Activated T-cell treated with anti-CD3 and anti-CD28 coated beads for 4 hours (primary cell): Measurements from ENCODE around the gene FHOD3.

Source experiments
- DNase-seq: peaks from one replicate; pipeline ENCODE4 v3.0.0-alpha.2; 2020

FHOD3 gene

GRCh38 chr18:36297417-36298125 is at the start of gene FHOD3:
Gene FHOD3 (plus strand): TSS chr18:36297713. CDS start chr18:36297836, 123 bp downstream.
- no peak for DNase-seq

GRCh38 chr18:36249392-36249791 is 48.1 kb upstream of the FHOD3 start:
- no peak for DNase-seq

GRCh38 chr18:36250827-36251226 is 46.7 kb upstream of the FHOD3 start:
- DNase-seq: no peak

GRCh38 chr18:36255072-36255698 is 42.3 kb upstream of the FHOD3 start:
- no peak for DNase-seq

GRCh38 chr18:36256094-36256493 is 41.4 kb upstream of the FHOD3 start:
- DNase-seq: no peak

GRCh38 chr18:36262971-36263370 is 34.5 kb upstream of the FHOD3 start:
- no peak for DNase-seq

- no peak for DNase-seq
Measured at GRCh38 chr18:36264283-36264682, 33.2 kb upstream of the FHOD3 start.

- no peak for DNase-seq
Measured at GRCh38 chr18:36265015-36265414, 32.5 kb upstream of the FHOD3 start.

- DNase-seq: no peak
Measured at GRCh38 chr18:36269157-36269556, 28.4 kb upstream of the FHOD3 start.

- no peak for DNase-seq
Measured at GRCh38 chr18:36271153-36271552, 26.4 kb upstream of the FHOD3 start.

- DNase-seq: no peak
Measured at GRCh38 chr18:36273347-36273746, 24.2 kb upstream of the FHOD3 start.

GRCh38 chr18:36274083-36274715 is 23.3 kb upstream of the FHOD3 start:
- no peak for DNase-seq

- no peak for DNase-seq
Measured at GRCh38 chr18:36275561-36275960, 22.0 kb upstream of the FHOD3 start.

GRCh38 chr18:36279001-36279400 is 18.5 kb upstream of the FHOD3 start:
- DNase-seq: no peak

GRCh38 chr18:36281936-36282335 is 15.6 kb upstream of the FHOD3 start:
- no peak for DNase-seq

- DNase-seq: no peak
Measured at GRCh38 chr18:36283448-36283847, 14.1 kb upstream of the FHOD3 start.

- no peak for DNase-seq
Measured at GRCh38 chr18:36284268-36284667, 13.2 kb upstream of the FHOD3 start.

GRCh38 chr18:36284671-36285295 is 12.7 kb upstream of the FHOD3 start:
- DNase-seq: peak; percentile 38

- no peak for DNase-seq
Measured at GRCh38 chr18:36287653-36288052, 9.9 kb upstream of the FHOD3 start.

GRCh38 chr18:36288689-36289088 is 8.8 kb upstream of the FHOD3 start:
- no peak for DNase-seq

- no peak for DNase-seq
Measured at GRCh38 chr18:36294031-36294430, 3.5 kb upstream of the FHOD3 start.

- DNase-seq: no peak
Measured at GRCh38 chr18:36295214-36295613, 2.3 kb upstream of the FHOD3 start.

- DNase-seq: no peak
Measured at GRCh38 chr18:36295880-36296301, 1.6 kb upstream of the FHOD3 start.
